Measurements from ENCODE around the gene POLR2L.

DNA sequence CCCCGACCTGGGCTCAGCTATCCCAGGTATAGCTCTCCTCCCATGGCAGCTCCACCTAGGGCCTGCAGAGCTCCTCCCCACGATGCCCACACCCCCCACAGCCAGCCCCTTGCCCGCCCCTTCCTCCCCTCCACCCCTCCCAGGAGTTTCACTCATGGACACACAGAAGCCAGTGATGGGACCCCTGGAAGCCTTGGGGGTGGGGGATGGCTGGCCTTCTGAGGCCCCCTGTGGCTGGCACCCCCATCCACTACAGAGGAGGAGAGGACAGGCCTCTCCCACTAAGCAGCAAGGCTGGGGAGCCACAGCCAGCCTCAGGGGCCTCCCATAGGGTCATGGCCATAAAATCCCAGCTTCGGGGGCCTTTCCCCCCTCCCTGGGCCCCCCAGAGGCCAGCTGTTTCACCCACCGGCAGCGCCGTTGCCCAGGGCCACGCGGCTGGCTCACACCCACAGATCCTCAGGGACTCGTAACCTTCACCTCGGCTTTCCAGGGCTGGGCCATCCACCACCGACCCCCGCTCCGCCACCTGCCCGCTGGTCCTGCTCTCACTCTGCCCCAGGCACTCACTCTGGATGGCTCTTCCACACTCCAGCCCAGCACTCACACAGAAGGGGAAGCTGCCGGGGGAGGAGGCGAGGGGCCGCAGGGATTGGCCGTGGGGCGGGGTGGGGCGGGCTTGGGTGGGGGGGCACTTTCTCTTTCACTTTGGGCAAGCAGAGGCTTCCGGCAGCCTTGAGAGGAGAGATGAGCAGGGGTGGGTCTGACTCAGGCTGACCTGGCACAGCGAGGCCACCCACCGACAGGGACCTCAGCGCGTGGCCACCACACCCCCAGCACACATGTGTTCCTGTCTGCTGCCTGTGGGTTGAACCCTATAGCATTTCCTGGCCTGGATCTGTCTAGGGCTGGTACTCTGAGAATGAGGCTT lies 46.4 kb downstream of the POLR2L start:
- TF ChIP-seq CTCF (IDR thresholded peaks at IDR 0.05 in 4 of 5, conservative IDR thresholded peaks at IDR 0.05 in 1 of 5) (no peak), POLR2A (IDR thresholded peaks at IDR 0.05) (no peak)
